NOMO-1 (cell line): ENCODE data around the gene ARF3.

Source experiments
- DNase-seq, 2 experiments: peaks; one replicate each; lab custom pipeline; 2025; ENCODE audit not compliant: unreplicated experiment in 2 of 2; lab: John Stamatoyannopoulos, UW

Gene ARF3

DNA sequence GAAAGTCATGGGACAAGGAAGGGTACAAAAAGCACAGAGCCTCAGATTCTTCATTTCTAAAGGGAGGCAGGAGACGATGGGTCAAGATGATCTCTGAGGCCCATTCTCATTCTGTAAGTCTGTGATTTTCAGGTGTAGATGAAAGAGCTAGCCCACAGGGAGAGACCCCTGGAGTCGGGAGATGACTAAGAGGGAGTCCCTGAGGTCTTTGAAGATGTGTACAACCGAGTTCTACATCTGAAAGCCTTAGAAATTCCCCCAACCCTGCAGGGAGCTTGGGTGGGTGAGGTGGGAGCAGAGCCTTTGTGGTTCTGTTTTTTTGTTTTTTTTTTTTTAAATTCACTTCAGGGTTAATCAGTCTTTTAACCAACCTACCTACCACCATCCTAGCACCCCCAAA, 11.2 kb upstream of the ARF3 start:
- DNase-seq, result no peak

DNA sequence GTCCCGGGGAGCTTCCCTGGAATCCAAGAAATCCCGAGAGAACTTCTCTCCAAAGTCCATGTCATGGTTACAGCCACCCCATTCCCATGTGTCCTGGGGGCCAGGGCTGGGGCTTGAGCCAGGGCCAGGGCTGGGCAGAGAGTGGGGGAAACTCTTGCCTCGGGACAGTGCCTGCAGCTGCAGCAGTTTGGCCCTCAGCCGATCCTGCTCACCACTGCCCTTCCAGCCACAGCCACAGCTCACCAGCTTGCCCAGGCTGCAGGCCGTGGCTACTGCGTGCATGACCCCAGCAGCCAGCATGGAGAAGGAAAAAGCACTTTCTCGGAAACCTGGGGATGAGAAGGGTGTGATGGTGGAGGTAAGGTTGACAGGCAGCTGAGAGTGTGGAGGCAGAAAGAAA, 10.7 kb upstream of the ARF3 start:
- DNase-seq, result no peak

DNA sequence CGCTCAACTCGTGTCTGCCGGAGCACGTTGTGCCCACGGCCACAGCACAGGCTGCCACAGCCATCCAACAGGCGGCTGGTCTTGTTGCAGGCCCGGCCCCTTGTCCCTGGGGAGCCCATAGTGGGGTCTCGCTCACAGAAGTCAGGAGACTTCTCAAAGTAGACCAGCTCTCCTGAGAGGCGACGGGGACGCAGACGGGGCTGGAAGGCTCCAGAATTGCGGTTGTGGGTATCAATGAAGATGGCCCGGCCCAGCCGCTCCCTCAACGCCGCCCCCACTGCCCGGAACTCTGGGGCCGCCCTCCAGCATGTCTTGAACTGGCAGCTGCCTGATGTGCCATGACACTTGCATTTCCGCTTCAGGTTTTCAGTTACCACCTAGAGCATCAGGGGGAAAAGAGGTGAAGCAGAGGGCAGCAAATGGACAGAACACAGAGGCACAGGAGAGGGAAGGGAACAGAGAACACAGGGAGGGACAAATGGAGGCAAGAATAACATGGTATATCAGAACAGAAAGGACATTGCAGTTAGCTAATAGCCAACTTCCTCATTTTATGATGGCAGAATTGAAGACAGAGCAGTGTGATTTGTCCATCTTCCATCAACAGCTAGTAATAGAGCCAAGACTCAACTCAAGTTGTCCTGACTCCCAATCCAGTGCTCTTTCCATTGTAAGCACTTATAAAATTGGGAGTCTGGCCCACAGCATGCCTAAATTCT, 9.0 kb upstream of the ARF3 start:
- peak; percentile 19 to 67 for DNase-seq

DNA sequence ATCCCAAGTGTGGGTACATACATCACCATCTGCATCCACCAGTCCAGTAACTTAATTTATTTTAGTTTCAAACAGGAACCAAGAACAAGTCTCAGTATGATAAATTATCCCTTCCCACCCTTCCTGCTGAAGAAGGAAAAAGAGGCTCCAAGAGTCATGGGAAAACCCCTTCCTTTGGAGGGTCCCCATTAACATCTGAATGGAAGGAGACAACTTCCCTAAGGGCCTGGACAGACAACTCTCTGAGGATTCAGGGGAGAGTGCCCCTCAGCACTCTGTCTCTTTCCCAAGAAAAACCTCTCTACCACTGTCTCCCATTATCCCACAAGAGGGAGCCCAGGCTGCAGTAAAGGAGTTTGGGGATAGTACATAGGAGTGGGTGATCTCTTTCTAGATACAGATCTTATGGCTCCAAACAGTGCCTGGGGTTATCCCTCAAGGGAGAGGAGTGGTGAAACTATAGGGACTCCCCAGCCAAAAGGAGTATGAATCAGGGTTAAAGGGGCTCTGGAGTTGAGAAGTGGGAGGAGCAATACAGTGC, 8.1 kb upstream of the ARF3 start:
- no peak for DNase-seq

DNA sequence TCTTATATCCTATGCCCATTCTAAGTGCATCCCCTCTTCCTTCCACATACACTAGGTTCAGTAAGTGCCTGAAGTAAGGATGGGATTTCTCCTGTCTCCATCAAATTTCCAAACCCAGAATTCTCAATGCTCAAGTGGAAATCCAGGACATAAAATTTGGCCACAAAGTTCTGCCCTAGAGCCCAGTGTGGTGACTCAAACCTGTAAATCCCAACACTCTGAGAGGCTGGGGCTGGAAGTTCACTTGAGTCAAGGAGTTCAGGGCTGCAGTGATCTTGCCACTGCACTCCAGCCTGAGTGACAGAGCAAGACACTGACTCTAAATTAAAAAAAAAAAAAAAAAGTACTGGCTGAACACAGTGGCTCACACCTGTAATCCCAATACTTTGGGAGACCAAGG, 4.5 kb upstream of the ARF3 start:
- DNase-seq, result no peak

DNA sequence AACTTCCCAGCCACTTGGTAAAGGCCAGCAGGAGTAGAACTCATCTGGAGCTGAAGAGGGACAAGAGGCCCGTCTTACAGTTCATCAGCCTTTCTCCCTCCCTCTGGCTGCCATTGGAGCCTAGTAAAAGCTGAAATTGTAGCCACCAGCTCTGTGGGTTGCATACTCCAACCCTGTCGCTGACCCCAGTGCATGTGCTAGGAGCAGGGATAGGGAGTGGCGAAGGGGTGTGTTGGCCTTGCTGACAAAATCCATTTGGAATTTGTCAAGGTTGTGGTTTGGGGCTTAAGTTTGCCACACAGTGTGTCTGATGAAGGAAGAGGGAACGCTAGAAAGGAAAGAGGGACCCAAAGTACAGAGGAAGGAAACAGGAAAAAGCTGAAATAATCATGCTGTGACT, 4.0 kb upstream of the ARF3 start:
- no peak for DNase-seq

DNA sequence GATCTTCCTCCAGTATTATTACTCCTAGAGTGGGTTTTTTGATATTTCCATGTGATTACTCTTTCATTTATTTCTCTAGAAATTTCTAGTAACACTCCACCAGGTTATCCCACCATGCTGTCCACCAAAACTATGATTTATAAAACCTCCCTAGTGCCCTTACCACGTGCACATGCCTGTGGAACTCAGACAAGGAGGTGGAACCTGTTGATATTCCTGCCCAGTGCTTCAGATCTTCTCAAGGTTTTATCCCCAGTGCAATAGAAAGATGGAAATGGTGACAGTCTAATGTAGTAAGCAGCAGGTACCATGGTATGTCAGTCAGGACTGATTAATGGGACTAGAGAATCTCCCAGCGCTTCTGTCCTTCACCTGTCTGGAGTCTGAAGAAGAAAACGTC, 3.5 kb upstream of the ARF3 start:
- no peak for DNase-seq

DNA sequence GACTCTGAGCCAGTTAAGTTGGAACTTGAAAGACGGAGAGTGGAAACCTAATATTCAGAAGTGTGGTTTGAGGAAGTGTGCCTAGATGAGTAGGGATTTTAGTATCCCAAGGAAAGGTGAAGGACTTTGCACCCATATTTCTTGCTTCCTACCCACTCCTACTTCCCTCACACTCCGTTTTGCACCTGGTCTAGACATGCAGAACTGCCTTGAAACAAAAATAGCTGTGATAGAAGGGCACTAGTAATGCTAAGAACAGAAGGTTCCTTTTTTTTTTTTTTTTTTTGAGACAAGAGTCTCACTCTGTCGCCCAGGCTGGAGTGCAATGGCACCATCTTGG, 732 bp upstream of the ARF3 start:
- peak; percentile 30 to 37 for DNase-seq

DNA sequence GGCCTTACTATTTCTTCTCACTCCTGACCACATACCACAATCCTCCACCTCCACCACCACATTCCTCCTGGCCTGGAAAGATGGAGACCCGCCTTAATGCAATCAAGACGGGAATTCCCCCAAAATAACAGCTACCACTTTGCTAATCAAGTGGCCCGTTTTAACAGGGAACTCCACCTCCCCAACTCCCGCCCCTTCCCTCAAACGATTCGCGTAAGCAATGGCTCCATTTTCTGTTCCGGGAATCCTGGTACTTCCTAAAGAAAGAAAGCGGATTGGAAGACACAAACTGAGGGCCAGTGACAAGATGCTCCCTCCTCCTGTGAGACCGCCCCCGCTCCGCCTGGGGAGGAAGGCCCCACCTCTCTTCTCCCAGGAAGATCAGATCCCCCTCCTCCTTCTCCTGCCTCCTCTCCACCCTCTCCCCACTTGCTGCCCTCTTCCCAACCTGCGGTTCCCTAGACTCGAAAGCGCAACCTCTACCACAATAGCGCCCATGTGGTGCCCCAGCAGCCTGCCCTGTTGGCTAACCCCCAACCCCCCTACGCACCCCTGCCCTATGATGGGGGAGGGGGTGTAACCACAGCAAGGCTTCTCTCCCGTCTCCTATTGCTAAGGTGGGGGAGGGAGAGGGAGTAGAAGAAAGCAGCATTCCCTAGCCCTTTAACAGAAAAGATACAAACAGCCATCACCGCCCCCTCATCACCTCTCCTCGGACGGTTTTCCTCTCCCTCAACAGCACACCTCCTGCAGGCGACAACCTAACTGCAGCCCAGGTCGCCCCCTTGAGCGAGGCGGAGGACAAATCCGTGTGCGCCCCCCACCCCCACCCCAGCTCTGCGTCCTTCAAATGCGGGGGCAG, 777 bp downstream of the ARF3 start:
- DNase-seq, result peak; percentile 65 to 70

DNA sequence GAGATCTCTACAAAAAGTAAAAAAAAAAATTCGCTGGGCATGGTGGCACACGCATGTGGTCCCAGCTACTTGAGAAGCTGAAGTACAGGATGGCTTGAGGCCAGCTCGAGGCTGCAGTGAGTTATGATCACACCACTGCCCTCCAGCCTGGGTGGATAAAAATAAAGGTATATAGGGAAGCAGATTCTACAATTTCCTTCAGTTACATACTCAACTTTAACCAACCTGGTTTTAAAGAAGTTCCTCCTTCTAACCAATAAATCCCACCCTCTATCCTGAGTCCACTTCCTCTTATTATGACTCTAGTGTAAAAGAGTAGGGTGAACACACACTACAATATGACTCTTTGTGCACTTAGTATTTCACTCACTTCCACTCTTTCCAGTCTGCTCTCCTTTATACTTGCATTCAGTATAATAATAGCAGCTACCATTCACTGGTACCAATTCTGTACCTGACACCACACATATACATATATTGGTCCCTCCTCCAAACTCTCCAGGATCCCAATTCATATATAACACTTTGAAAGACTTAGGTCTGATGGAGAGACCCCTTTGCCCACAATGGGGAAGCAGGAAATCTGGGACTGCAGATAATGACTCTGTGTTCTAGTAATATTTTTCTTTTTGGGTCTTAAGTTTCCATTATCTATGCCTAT, 2.3 kb downstream of the ARF3 start:
- peak; percentile 74 to 93 for DNase-seq

DNA sequence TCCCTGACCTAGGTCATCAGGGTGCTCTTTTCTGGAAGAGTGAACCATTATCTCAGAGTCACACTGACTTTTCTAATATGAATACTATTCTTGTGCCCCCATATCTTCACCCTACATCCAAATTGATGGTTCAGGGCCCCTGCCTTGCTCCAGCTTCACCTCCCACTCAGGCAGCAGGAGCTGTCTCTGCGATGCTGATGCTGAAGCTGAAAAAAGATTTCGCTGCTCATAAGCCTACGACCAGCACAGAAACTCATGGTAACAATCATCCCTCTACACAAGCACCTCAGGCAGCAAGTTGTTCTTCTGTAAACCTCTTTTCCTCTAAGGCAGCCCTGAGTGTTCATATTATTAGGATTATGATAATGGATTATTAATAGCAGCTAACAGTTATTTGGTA, 3.2 kb downstream of the ARF3 start:
- DNase-seq, result no peak

DNA sequence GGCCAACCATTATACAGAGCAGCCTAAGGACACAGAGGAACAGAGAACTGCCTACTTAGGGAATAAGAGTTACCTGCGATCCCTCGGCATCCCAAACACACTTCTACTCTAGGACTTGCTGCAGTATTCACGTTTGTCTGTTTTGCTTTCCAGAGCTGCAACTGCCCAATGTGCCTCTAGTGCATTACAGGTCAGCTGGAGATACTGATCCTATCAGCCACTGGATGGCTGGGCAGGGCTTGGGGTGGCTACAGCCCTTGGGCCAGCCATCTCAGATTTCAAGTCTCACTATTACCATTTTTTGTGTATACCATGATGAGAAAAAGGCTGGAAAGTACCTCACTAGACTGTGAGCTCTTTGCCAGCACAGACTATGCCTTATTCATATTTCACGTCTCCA, 4.6 kb downstream of the ARF3 start:
- DNase-seq, result no peak

DNA sequence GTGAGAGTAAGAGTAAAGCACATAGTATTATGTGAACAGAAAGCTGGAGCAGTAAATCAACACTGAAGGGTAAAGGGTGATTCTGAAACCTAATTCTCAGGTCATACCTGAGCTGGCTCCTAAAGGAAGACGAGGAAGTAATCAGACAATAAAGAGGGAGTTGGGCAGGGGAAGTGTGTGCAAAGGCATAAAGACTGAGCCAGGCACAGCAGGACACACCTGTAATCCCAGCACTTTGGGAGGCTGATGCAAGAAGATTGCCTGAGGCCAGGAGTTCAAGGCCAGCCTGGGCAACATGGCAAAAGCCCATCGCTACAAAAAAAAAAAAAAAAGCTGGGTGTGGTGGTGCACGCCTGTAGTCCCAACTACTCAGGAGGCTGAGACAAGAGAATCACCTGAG, 9.6 kb downstream of the ARF3 start:
- DNase-seq, result no peak

DNA sequence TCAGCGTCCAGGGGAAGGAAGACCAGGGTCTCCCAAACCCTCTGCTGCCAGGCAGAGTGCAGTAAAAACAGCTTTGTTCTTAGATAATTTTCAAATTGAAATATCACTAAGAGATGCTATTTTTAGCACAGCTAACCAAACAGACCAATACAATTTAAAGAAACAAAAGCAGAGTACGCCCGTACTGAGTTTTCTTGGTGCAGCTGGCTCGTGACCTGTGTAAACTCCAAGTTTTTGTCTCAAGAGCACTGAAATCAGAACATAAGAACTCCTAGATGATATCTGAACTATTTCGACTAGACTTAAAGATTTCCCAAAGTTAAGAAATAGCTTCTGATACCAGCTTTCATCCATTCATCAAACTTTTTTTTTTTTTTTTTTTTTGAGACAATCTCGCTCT, 10.3 kb downstream of the ARF3 start:
- DNase-seq, result no peak

DNA sequence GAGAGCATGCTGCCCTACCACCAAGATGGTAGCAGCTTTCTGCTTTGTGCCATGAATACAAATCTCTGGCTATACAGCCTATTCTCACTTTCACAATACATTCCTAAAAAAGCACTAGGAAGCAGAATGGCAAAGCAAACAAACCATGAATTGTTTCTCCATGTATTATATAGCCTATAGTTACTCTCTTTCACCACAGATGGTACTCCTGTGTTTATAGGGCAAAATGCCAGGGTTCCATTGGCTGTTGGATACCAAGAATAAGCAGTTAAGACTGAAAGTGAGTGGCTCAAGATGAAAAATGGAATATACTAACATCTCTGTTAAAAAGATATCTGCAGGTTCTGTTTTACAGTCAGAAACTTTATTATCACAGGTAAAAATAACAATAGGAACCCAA, 11.1 kb downstream of the ARF3 start:
- DNase-seq, result no peak

DNA sequence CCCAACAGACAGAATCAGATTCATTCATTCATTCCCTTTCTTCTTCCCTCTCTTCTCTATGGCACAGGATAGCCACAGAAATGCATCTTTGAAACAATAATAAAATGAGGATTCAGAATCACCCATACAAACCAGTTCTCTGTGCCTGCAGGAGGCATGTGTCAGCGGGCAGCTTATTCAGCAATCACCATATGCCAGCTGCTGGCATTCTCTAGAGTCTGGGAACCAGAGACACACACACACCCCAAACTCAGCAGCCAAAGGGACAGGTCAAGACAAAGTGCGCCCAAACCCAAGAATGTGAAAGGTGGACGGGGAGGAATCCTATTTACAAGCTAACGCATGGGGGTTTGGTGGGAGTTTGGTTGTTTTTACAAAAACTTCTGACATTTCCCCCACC, 14.1 kb downstream of the ARF3 start:
- no peak for DNase-seq

DNA sequence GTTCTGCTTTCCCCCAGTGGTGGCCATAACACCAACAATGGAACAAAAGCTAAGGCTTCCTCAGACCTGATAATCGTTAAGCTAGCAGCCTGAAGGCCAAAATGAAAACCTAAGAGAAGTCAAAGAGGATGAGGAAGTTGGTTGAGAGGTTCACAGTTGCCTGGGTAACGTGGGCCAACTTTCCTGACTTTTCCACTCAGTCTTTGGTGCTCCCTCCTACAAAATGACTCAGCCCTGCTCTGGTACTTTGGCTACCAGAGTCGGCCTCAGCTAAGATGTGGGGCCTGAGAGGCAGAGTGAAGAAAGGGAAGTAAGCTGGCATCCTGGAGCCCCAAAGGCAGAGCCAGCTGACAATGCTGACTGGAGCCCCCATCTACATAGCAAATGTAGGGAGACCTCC, 17.1 kb downstream of the ARF3 start:
- peak; percentile 74 to 80 for DNase-seq

DNA sequence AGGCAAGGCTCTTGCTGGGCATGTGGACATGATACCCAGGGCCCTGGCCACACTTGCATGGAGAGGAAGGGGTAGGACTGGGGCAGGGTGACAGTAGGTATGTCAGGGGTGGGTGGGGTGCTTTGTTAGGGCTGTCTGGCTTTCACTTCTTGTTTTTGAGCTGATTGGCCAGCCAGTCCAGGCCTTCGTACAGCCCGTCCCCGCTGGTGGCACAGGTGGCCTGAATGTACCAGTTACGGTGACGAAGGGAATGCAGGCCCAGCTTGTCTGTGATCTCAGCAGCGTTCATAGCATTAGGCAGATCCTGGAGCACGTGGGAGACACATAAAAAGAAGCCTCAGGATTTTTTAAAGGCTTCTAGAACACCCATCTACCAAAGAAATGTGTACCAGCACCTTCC, 18.5 kb downstream of the ARF3 start:
- DNase-seq, result peak; percentile 17 to 32

DNA sequence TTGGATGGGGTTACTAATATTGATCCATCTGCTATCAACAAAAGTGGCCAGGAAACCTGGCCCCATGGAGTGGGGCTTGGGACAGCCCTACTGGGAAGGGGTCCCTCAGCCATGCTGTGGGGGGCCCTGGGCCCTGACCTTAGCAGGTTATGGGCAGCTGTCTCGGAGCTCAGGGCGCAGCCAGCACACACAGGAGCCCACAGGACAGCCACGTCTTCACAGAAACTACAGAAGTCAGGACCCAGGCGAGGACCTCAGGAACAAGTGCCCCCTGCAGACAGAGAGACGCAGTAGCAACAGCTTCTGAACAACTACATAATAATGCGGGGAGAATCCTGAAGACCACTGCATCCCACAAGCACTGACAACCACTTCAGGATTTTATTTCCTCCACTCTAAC, 20.1 kb downstream of the ARF3 start:
- DNase-seq, result no peak

DNA sequence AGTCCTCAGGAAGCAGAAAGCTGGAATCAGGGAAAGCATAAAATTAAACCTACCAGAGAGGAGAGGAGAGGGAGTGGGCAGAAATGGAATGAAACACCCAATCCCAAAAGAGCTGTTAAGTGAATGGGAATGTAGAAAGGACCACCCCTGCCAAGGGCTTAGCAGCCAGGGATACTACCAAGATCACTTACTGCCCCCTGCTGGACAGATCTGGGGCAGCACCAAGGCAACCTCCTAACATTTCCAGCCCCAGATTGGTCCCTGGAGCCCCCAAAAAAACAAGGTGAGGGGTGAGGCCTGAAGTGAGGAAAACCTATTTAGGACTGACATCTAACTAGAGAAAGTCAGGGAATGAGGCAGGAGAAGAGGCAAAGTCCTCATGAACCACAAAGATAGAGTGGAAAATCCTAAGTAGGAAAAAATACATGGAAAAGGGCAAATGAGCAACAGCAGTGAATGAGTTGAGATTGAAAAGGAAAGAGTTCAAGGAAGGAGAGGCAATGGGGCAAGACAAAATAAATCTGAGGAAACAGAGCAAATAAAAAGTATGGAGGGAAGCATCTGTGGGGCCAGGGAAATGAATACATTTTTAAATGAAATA, 20.8 kb downstream of the ARF3 start:
- peak; percentile 7 to 28 for DNase-seq

DNA sequence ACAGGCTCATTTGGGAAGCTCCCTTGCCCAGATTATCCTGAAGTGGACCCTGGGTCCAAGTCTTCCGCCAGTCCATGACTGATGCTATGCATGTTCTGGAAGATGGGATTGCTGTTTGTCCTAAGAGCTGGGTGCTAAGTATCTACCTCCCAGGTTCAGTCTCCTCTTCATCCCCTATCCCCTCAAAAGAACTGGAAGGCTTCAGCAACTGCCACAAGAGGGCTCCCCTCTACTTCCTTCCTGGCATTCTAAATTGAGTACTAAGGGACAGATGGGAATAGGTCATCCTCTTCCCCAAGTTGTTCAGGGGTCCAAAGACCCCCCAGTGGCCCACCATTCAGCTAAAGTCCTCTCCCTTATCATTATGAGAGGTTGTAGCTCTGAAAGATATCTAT, 23.0 kb downstream of the ARF3 start:
- no peak for DNase-seq
